Esophagus muscularis mucosa (tissue), 3 donors: ENCODE data around the gene ADGRV1.
"Not testable (repeated sequence)": the region's sequence is repeated elsewhere in the genome, so short reads cannot be mapped to it uniquely, and the experiment has no call there.

Experiments used
- CTCF ChIP-seq, 3 experiments: fragments of 200-600 bp in 2 of 3; fragments of 450-650 bp in 1 of 3; sonication (generic) in 2 of 3; IDR thresholded peaks; one replicate each; pipeline ENCODE4 v1.5.1; 2017 to 2019; ENCODE audit warnings: antibody characterized with exemption in 3 of 3, mild to moderate bottlenecking in 2 of 3, moderate library complexity in 1 of 3
- POLR2AphosphoS5 ChIP-seq, 2 donors: sonication (generic); formaldehyde crosslinking; IDR thresholded peaks; one replicate each; pipeline ENCODE4 v1.6.1; 2017; ENCODE audit warnings: antibody characterized with exemption in 2 of 2

- TF ChIP-seq CTCF, POLR2AphosphoS5 (IDR thresholded peaks at IDR 0.05): not testable (repeated sequence)
Measured at GRCh38 chr5:90796919-90797318, 238.3 kb downstream of the ADGRV1 start.
